Measurements from ENCODE around the gene SYNPO2.

DNA sequence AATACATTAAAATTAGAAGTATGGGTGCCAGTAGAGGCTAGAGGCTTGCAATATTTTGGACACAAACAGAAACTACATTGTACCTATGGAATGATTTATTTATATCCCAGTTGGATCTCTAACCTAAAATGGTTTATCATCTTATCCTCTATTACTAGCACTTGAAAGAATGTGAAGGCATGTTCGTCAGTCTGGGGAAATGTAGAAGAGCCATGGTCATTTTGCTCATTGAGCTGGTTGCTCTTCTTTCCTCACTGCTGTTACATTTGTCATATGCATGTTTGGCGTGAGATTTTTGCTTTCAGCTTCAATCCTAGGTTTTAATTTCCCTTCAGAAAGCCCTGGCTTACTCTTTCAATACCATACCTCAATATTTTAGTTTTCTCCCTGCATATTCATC is 164.6 kb downstream of the SYNPO2 start:
- TF ChIP-seq, protein P1, sequence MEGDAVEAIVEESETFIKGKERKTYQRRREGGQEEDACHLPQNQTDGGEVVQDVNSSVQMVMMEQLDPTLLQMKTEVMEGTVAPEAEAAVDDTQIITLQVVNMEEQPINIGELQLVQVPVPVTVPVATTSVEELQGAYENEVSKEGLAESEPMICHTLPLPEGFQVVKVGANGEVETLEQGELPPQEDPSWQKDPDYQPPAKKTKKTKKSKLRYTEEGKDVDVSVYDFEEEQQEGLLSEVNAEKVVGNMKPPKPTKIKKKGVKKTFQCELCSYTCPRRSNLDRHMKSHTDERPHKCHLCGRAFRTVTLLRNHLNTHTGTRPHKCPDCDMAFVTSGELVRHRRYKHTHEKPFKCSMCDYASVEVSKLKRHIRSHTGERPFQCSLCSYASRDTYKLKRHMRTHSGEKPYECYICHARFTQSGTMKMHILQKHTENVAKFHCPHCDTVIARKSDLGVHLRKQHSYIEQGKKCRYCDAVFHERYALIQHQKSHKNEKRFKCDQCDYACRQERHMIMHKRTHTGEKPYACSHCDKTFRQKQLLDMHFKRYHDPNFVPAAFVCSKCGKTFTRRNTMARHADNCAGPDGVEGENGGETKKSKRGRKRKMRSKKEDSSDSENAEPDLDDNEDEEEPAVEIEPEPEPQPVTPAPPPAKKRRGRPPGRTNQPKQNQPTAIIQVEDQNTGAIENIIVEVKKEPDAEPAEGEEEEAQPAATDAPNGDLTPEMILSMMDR (conservative IDR thresholded peaks at IDR 0.05; ENCODE audit: low read depth, low read length): no peak
- TF ChIP-seq EZH2 (IDR thresholded peaks at IDR 0.05; ENCODE audit: borderline replicate concordance, low read depth, low read length, poor library complexity, severe bottlenecking): no peak

Data from A673 (cell line).